ENCODE measurements around the gene TUBA1C. TPM values are rescaled to one million over a fixed set of nuclear protein-coding genes. Genes with fewer than 3 reads are reported as not detected.
A peak's percentile ranks its signal among the peaks of the same experiment; 100 is the strongest.

TUBA1C gene
- total RNA-seq, 1 experiment from 2014 or later = 660 TPM

- Histone ChIP-seq H3K4ac (ENCODE audit: low read depth, low read length) (no peak overlapping the region), H2BK5ac (ENCODE audit: insufficient read length, low read length) (no peak overlapping the region), H3K79me2 (ENCODE audit: insufficient read depth, low read length) (no peaks in the 10 kb centered on the region; the same call in 1 of the 2 replicates), H3K9ac (ENCODE audit: extremely low read depth, insufficient read length, low read length) (peak overlapping the region; percentile 80), H4K20me1 (ENCODE audit: control insufficient read depth, insufficient read depth, insufficient read length) (no peaks in the 10 kb centered on the region), H3K27ac (ENCODE audit: insufficient read length, low read depth, low read length) (no peak overlapping the region), H3K79me1 (ENCODE audit: insufficient read depth, low read depth, low read length, poor library complexity, severe bottlenecking) (peaks cover 3% of the 10 kb centered on the region), H3K23me2 (ENCODE audit: insufficient read length, low read depth, low read length, poor library complexity, severe bottlenecking) (peaks cover 7% of the 10 kb centered on the region), H3K23ac (ENCODE audit: insufficient read length, low read depth, low read length) (no peak overlapping the region), H2AK5ac (ENCODE audit: insufficient read length, low read length) (no peak overlapping the region), H2BK120ac (ENCODE audit: low read depth, low read length, poor library complexity, severe bottlenecking) (no peak overlapping the region), H2BK12ac (ENCODE audit: insufficient read length, low read depth, low read length) (no peak overlapping the region), H4K5ac (ENCODE audit: insufficient read length, low read depth, low read length) (no peak overlapping the region), H2AFZ (ENCODE audit: low read length) (no peak overlapping the region), H3K18ac (ENCODE audit: insufficient read length, low read depth, low read length) (no peak overlapping the region), H3K27me3 (ENCODE audit: insufficient read depth, low read length) (no peaks in the 10 kb centered on the region), H3K56ac (ENCODE audit: insufficient read length, low read depth, low read length) (no peak overlapping the region), H3K4me1 (ENCODE audit: insufficient read depth, low read length) (no peaks in the 10 kb centered on the region), H3T11ph (ENCODE audit: low read length) (no peak overlapping the region), H2BK20ac (ENCODE audit: low read depth, low read length, poor library complexity, severe bottlenecking) (no peak overlapping the region), H3K9me3 (ENCODE audit: control insufficient read depth, low read depth, low read length) (no peaks in the 10 kb centered on the region), H4K91ac (ENCODE audit: insufficient read length, low read depth, low read length) (no peak overlapping the region), H3K4me2 (ENCODE audit: insufficient read depth, insufficient read length, low read length) (peak overlapping the region; percentile 99), H2BK15ac (ENCODE audit: low read depth, low read length) (no peak overlapping the region), H3K14ac (ENCODE audit: insufficient read depth, low read length) (peak overlapping the region; percentile 55), H4K8ac (replicated peaks; ENCODE audit: insufficient read length, low read depth, low read length) (no peak overlapping the region)
- no CpG with 5 or more reads among the region's 19 CpGs for WGBS (ENCODE audit: extremely low coverage, insufficient read length, low lambda C conversion rate)
- no peak for DNase-seq
- TF ChIP-seq CTCF (conservative IDR thresholded peaks at IDR 0.05) = no peak
- peaks cover 12 to 42% (median 31%) of the 10 kb centered on the region in 3 experiments; a peak in 6 of 7 replicates for H3K36me3 Mint-ChIP-seq (ENCODE audit: insufficient read depth in 1 of 3, low read depth in 3 of 3)
- H3K4me1 Mint-ChIP-seq = peaks cover 10 to 21% of the 10 kb centered on the region in 2 experiments
- H3K27ac Mint-ChIP-seq = peak overlapping the region; percentile 92 to 99 (median 98); a peak in 5 of 7 replicates
- H3K4me3 Mint-ChIP-seq = peak overlapping the region; percentile 100
- H3K9me3 Mint-ChIP-seq = no peaks in the 10 kb centered on the region
- peaks cover 6% of the 10 kb centered on the region for H3K27me3 Mint-ChIP-seq (ENCODE audit: low read depth)
Observed at GRCh38 chr12:49323524-49324097, 58.7 kb downstream of the TUBA1C start.

Other genes starting within 250 kb of the TUBA1C start
- 34.8 and 36.7 TPM in 2 replicates for gene PRKAG1, start 246.3 kb upstream of the TUBA1C start, total RNA-seq (2021)
- 83.9 and 93.7 TPM in 2 replicates for gene KMT2D, start 204.3 kb upstream of the TUBA1C start, total RNA-seq (2021)
- 4.0 and 4.1 TPM in 2 replicates for gene RHEBL1, start 195.1 kb upstream of the TUBA1C start, total RNA-seq (2021)
- gene DHH, start 170.3 kb upstream of the TUBA1C start, total RNA-seq (2021) = 0.13 and 0.20 TPM in 2 replicates
- 50.4 and 55.1 TPM in 2 replicates for gene LMBR1L, start 154.2 kb upstream of the TUBA1C start, total RNA-seq (2021)
- 2,063 and 2,102 TPM in 2 replicates for gene TUBA1B, start 133.7 kb upstream of the TUBA1C start, total RNA-seq (2021)
- 148 and 149 TPM in 2 replicates for gene TUBA1A, start 76.0 kb upstream of the TUBA1C start, total RNA-seq (2021)
- 1.1 and 2.2 TPM in 2 replicates for gene PRPH, start 30.1 kb downstream of the TUBA1C start, total RNA-seq (2021)
- 70.5 and 75.3 TPM in 2 replicates for gene TROAP, start 58.2 kb downstream of the TUBA1C start, total RNA-seq (2021)
- gene C1QL4, start 72.1 kb downstream of the TUBA1C start, total RNA-seq (2021) = 1.2 and 1.9 TPM in 2 replicates
- 2.6 and 3.2 TPM in 2 replicates for gene DNAJC22, start 81.8 kb downstream of the TUBA1C start, total RNA-seq (2021)
- 16.0 and 17.1 TPM in 2 replicates for gene SPATS2, start 102.4 kb downstream of the TUBA1C start, total RNA-seq (2021)

Data from H9 (cell line).